GM12878 (cell line): ENCODE measurements around the gene RHEX. TPM values are rescaled to one million over a fixed set of nuclear protein-coding genes. Genes with fewer than 3 reads are reported as not detected.

Source experiments
- BRCA1 ChIP-seq: IDR thresholded peaks from 2 replicates; pipeline ENCODE4 v1.6.1; 2011; ENCODE audit warnings: low read depth, low read length, improper control_type of control experiment
- CREB1 ChIP-seq: IDR thresholded peaks from 2 replicates; pipeline ENCODE4 v1.6.1; 2012; ENCODE audit warnings: low read depth, mild to moderate bottlenecking, inconsistent platforms
- FOS ChIP-seq: IDR thresholded peaks from 3 replicates; pipeline ENCODE4 v1.6.1; 2011; ENCODE audit warnings: borderline replicate concordance; ENCODE audit not compliant: insufficient read length; ENCODE audit errors: extremely low read depth
- HDAC2 ChIP-seq: fragments of 200-600 bp; sonication (generic); IDR thresholded peaks from 2 replicates; pipeline ENCODE4 v1.6.1; 2017
- HDGF ChIP-seq: fragments of 450-650 bp; IDR thresholded peaks from 2 replicates; pipeline ENCODE4 v1.6.1; 2016; ENCODE audit warnings: antibody characterized with exemption
- MEF2B ChIP-seq: fragments of 450-650 bp; IDR thresholded peaks from 2 replicates; pipeline ENCODE4 v1.6.1; 2018; ENCODE audit warnings: mild to moderate bottlenecking, moderate library complexity; ENCODE audit not compliant: partially characterized antibody, poor library complexity, severe bottlenecking
- MYC ChIP-seq: IDR thresholded peaks from 2 replicates; pipeline ENCODE4 v1.6.1; 2011; ENCODE audit warnings: mild to moderate bottlenecking, low read length, moderate library complexity, inconsistent platforms; ENCODE audit not compliant: insufficient read depth, insufficient replicate concordance, insufficient read length, severe bottlenecking
- NBN ChIP-seq: fragments of 450-650 bp; IDR thresholded peaks from 2 replicates; pipeline ENCODE4 v1.6.1; 2016
- POLR2A ChIP-seq: IDR thresholded peaks from 2 replicates; pipeline ENCODE4 v1.6.1; 2011; ENCODE audit warnings: low read depth, mild to moderate bottlenecking, low read length
- POU2F2 ChIP-seq: IDR thresholded peaks from 3 replicates; pipeline ENCODE4 v1.6.1; 2011; ENCODE audit warnings: low read depth, mild to moderate bottlenecking, low read length, borderline replicate concordance
- SKIL ChIP-seq: fragments of 450-650 bp; IDR thresholded peaks from 2 replicates; pipeline ENCODE4 v1.6.1; 2017; ENCODE audit warnings: mild to moderate bottlenecking, low read depth, inconsistent platforms; ENCODE audit not compliant: poor library complexity, severe bottlenecking
- SPI1 ChIP-seq: IDR thresholded peaks from 2 replicates; pipeline ENCODE4 v1.6.1; 2011; ENCODE audit warnings: low read depth, mild to moderate bottlenecking, low read length, moderate library complexity, borderline replicate concordance; ENCODE audit not compliant: insufficient read depth
- STAT1 ChIP-seq: fragments of 450-650 bp; conservative IDR thresholded peaks from 2 replicates; pipeline ENCODE4 v1.6.1; 2014; ENCODE audit warnings: antibody characterized with exemption, mild to moderate bottlenecking
- SUPT20H ChIP-seq: IDR thresholded peaks from 2 replicates; pipeline ENCODE4 v1.6.1; 2011; ENCODE audit warnings: low read depth, mild to moderate bottlenecking, low read length, moderate library complexity, borderline replicate concordance; ENCODE audit not compliant: control insufficient read depth
- USF2 ChIP-seq: IDR thresholded peaks from 2 replicates; pipeline ENCODE4 v1.6.1; 2011; ENCODE audit warnings: low read depth, low read length, improper control_type of control experiment, borderline replicate concordance
- ZBED1 ChIP-seq: IDR thresholded peaks from 2 replicates; pipeline ENCODE4 v1.6.1; 2016; ENCODE audit warnings: borderline replicate concordance
- ZBTB11 ChIP-seq: fragments of 450-650 bp; formaldehyde crosslinking; IDR thresholded peaks from 2 replicates; pipeline ENCODE4 v1.5.0; 2022; ENCODE audit warnings: mild to moderate bottlenecking, missing genetic modification characterization
- ZNF207 ChIP-seq: fragments of 450-650 bp; IDR thresholded peaks from 2 replicates; pipeline ENCODE4 v1.6.1; 2014; ENCODE audit warnings: antibody characterized with exemption, mild to moderate bottlenecking, borderline replicate concordance
- ZNF592 ChIP-seq: fragments of 450-650 bp; IDR thresholded peaks from 2 replicates; pipeline ENCODE4 v1.6.1; 2017; ENCODE audit warnings: mild to moderate bottlenecking, moderate library complexity
- ZNF622 ChIP-seq: fragments of 450-650 bp; IDR thresholded peaks from 2 replicates; pipeline ENCODE4 v1.6.1; 2017; ENCODE audit warnings: mild to moderate bottlenecking, inconsistent platforms
- polyA plus RNA-seq, 11 experiments: library from polyadenylated mRNA; depleted of rRNA in 4 of 11; unstranded in 6 of 11; stranded (reverse) in 5 of 11; fragments of >200 nt; fragmentation: Nextera tagmentation in 4 of 11; fragmentation: Illumina TruSeq in 1 of 11; extraction: Ambion mirVana in 4 of 11; extraction: Trizol in 1 of 11; gene quantifications; 1 replicate in 1 of 11; 2 replicates in 10 of 11; pipeline versions ENCODE4 v1.2.1 to v1.2.3, GENCODE V29; 2011 to 2016; ENCODE audit warnings: inconsistent platforms in 2 of 11, missing spikeins in 2 of 11, low read depth in 1 of 11
- total RNA-seq, 4 experiments: library from RNA; depleted of rRNA in 3 of 4; stranded (reverse); fragments of >200 nt in 3 of 4; fragmentation: Illumina TruSeq in 1 of 4; extraction: Trizol in 1 of 4; gene quantifications; 2 replicates each; pipeline versions ENCODE4 v1.2.1 to v1.2.3, GENCODE V29; 2013 to 2021

The RHEX gene
- total and polyA plus RNA-seq, 10 of the 15 experiments (the other 5 are each of a cell fraction or from before 2014, with no cell fraction given) = 2.4 to 11.4 (median 5.7) TPM

- TF ChIP-seq ZNF207 = no peak
- TF ChIP-seq ZNF622 = no peak
- TF ChIP-seq USF2 = no peak
- no peak for TF ChIP-seq MYC
- TF ChIP-seq ZBED1 = no peak
- TF ChIP-seq FOS = no peak
- peak; percentile 99 for TF ChIP-seq SPI1
- peak; percentile 55 for TF ChIP-seq POLR2A
- no peak for TF ChIP-seq CREB1
- peak; percentile 94 for TF ChIP-seq HDGF
- no peak for TF ChIP-seq BRCA1
- no peak for TF ChIP-seq ZBTB11 (CRISPR knock-in tag)
- peak; percentile 89 for TF ChIP-seq NBN
- TF ChIP-seq POU2F2 = no peak; the same call in 2 of the 3 replicates
- TF ChIP-seq SUPT20H = no peak
- TF ChIP-seq ZNF592 = no peak
- no peak for TF ChIP-seq SKIL
- no peak for TF ChIP-seq HDAC2
- peak; percentile 71 for TF ChIP-seq MEF2B
- TF ChIP-seq STAT1 = no peak
Measured at GRCh38 chr1:206012086-206012859, 40.7 kb upstream of the RHEX start (continued).
